NT2/D1 (cell line): ENCODE results near the gene ZNF626.

Experiments
- SUZ12 ChIP-seq: IDR thresholded peaks from 2 replicates; pipeline ENCODE4 v1.6.1; 2011; ENCODE audit not compliant: insufficient read length, insufficient read depth; ENCODE audit errors: extremely low read depth
- YY1 ChIP-seq: IDR thresholded peaks from 2 replicates; pipeline ENCODE4 v1.6.1; 2011; ENCODE audit not compliant: insufficient read length, insufficient read depth
- ZNF274 ChIP-seq: IDR thresholded peaks from 2 replicates; pipeline ENCODE4 v1.6.1; 2011; ENCODE audit warnings: mild to moderate bottlenecking, low read depth, low read length

DNA sequence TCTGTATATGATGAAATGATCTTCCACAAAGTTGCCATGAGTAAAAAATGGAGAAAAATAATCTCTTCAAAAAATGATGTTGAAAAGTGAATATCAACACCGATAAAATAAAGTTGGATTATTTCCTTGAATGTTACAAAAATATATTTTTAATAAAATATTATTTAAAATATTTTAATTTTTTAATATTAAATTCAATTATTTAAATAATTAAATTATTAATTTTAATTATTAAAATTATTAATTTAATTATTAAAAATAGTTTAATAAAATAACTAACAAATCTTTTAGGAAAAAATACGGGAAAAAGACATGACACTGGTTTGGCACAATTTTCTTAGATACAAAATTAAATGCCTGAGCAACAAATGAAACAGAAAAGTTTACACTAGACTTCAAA is 21.3 kb downstream of the ZNF626 start:
- TF ChIP-seq ZNF274 (no peak), SUZ12 (no peak), YY1 (no peak)
